ENCODE data around the gene CDC42BPA.
"Not testable (repeated sequence)": the region's sequence is repeated elsewhere in the genome, so short reads cannot be mapped to it uniquely, and the experiment has no call there.

Gene CDC42BPA, protein sequence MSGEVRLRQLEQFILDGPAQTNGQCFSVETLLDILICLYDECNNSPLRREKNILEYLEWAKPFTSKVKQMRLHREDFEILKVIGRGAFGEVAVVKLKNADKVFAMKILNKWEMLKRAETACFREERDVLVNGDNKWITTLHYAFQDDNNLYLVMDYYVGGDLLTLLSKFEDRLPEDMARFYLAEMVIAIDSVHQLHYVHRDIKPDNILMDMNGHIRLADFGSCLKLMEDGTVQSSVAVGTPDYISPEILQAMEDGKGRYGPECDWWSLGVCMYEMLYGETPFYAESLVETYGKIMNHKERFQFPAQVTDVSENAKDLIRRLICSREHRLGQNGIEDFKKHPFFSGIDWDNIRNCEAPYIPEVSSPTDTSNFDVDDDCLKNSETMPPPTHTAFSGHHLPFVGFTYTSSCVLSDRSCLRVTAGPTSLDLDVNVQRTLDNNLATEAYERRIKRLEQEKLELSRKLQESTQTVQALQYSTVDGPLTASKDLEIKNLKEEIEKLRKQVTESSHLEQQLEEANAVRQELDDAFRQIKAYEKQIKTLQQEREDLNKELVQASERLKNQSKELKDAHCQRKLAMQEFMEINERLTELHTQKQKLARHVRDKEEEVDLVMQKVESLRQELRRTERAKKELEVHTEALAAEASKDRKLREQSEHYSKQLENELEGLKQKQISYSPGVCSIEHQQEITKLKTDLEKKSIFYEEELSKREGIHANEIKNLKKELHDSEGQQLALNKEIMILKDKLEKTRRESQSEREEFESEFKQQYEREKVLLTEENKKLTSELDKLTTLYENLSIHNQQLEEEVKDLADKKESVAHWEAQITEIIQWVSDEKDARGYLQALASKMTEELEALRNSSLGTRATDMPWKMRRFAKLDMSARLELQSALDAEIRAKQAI (N-terminal part only)

DNA sequence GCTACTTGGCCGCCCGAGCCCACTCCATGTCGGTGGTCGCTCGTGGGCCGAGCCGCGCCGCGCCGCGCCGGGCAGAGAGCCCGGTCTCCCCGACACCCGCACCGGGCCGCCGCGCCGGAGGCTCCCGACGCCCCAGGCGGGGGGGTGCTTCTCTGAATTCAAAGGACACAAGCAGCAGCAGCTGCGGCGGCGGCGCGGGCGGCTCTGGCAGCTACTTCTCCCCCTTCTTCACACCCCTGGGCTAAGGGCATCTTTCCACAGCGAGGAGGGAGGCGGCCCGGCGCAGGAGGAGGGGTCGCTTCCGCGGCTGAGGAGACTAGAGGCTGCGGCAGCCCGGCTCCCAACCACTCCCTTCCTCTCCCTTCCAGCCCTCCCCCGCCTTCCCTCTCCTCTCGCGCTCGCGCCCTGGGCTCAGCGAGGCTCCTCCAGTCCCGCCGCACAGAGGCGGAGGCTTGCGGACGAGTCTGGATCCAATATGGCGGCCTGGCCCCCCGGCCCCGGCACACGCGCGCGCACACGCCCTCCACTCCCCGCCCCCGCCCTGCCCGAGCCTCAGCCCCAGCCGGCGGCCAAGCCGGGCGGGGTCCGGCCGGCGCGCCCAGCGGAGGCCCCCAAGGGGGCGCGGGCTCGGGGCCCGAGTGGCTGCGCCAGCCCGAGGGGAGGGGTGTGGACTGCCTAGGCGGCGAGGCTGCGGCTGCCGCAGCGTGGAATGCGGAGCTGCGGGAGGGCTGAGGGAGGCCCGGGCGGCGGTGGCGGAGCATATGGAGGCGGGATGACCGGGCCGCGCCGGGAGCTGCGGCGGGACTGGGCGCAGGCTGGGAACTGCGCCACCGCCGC, at the start of gene CDC42BPA:
Gene CDC42BPA (minus strand): TSS at position 477 of the 837 bp plus-strand sequence. CDS start 1,310 bp downstream, outside the sequence.
- Mint-ChIP-seq H3K27me3 (ENCODE audit: low read depth) (peaks cover 71% of the 10 kb centered on the region), H3K27ac (peak within 1 kb of the TSS; percentile 5), H3K4me1 (ENCODE audit: low read depth) (peaks cover 6% of the 10 kb centered on the region), H3K36me3 (ENCODE audit: low read depth) (no peaks in the 10 kb centered on the region), H3K4me3 (peak within 1 kb of the TSS; percentile 73), H3K9me3 (no peaks in the 10 kb centered on the region)

DNA sequence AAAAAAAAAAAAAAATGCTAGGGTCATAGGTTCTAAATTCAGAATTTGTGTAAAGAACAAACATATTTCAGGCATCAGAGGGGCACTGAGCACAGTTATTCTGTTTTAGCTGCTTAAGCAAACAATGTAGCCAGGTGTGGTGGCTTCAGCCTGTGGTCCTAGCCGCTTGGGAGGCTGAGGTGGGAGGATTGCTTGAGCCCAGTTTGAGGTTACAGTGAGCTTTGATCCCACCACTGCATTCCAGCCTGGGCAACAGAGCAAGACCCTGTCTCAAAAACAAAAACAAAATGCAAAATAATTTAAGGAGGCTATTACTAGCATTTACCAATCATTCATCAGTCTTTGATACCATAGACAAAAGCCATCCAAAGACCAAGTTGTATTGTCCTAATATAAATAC, 49.7 kb upstream of the CDC42BPA start:
- no peaks in the 10 kb centered on the region for H3K36me3 Mint-ChIP-seq (ENCODE audit: low read depth)
- H3K27me3 Mint-ChIP-seq (ENCODE audit: low read depth): peaks cover 4% of the 10 kb centered on the region
- H3K27ac Mint-ChIP-seq: no peak overlapping the region
- no peak overlapping the region for H3K4me3 Mint-ChIP-seq
- H3K9me3 Mint-ChIP-seq: no peaks in the 10 kb centered on the region
- H3K4me1 Mint-ChIP-seq (ENCODE audit: low read depth): no peaks in the 10 kb centered on the region

DNA sequence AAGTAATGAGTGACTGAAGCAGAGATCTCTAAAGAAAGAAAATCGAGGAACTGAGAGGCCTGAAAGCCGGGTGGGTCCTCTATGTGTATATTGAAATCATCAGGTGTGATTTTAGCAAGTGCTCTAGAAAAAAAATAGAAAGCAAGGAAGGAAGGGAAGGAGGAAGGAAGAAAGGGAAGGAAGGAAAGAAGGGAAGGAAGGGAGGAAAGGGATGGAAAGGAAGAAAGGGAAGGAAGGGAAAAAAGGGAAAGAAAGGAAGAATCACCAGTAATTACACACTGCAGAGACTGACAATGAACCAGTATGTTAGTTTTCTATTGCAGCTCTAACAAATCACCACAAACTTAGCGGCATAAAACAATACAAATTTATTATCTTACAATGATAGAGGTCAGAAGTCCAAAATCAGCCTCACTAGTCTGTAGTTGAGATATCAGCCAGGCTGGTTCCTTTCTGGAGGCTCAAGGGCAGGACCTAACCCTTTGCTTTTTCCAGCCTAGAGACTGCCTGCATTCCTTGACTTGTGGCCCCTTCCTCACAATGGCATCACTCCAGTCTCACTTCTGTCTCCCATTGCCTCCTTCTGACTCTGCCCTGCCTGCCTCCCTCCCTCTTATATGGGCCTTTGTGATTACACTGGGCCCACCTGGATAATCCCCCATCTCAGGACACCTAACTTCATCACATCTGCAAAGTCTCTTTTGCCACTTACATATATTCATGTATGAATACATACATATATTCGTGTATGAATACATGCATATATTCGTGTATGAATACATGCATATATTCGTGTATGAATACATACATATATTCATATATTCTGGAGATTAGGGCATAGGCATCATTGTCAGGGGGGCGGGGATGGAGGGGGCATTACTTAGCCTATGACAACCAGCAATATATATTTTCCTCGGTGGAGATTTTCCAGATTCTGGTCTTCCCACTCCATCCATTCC, 47.5 kb upstream of the CDC42BPA start:
- H3K27me3 Mint-ChIP-seq (ENCODE audit: low read depth): no peaks in the 10 kb centered on the region
- no peak overlapping the region for H3K4me3 Mint-ChIP-seq
- no peaks in the 10 kb centered on the region for H3K4me1 Mint-ChIP-seq (ENCODE audit: low read depth)
- H3K9me3 Mint-ChIP-seq: no peaks in the 10 kb centered on the region
- no peak overlapping the region for H3K27ac Mint-ChIP-seq
- no peaks in the 10 kb centered on the region for H3K36me3 Mint-ChIP-seq (ENCODE audit: low read depth)

GRCh38 chr1:227364657-227365056, 46.4 kb upstream of the CDC42BPA start:
- Mint-ChIP-seq H3K9me3 (no peaks in the 10 kb centered on the region), H3K36me3 (ENCODE audit: low read depth) (no peaks in the 10 kb centered on the region), H3K27ac (no peak overlapping the region), H3K4me3 (no peak overlapping the region), H3K4me1 (ENCODE audit: low read depth) (no peaks in the 10 kb centered on the region), H3K27me3 (ENCODE audit: low read depth) (no peaks in the 10 kb centered on the region)

GRCh38 chr1:227363825-227364224, 45.5 kb upstream of the CDC42BPA start:
- no peaks in the 10 kb centered on the region for H3K27me3 Mint-ChIP-seq (ENCODE audit: low read depth)
- no peak overlapping the region for H3K27ac Mint-ChIP-seq
- no peaks in the 10 kb centered on the region for H3K4me1 Mint-ChIP-seq (ENCODE audit: low read depth)
- no peak overlapping the region for H3K4me3 Mint-ChIP-seq
- H3K36me3 Mint-ChIP-seq (ENCODE audit: low read depth): no peaks in the 10 kb centered on the region
- no peaks in the 10 kb centered on the region for H3K9me3 Mint-ChIP-seq

DNA sequence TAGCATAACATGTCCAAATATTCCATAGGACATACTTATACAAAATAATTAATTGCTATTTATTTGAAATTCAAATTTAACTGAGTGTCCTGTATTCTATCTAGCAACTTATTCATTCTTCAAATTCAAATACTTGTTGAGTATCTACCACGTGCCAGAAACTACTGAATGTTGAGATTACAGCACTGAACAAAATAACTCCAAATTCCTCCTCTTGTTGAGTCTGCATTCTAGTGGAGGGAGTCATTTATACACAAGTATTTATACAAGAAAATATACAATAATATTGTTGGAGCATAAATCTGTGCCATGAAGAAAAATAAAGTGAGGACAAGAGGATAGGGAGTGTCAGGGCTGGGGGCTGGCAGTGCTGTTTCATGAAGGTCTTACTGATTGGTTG, 43.7 kb upstream of the CDC42BPA start:
- Mint-ChIP-seq H3K4me1 (ENCODE audit: low read depth) (no peaks in the 10 kb centered on the region), H3K36me3 (ENCODE audit: low read depth) (no peaks in the 10 kb centered on the region), H3K27me3 (ENCODE audit: low read depth) (no peaks in the 10 kb centered on the region), H3K27ac (no peak overlapping the region), H3K4me3 (no peak overlapping the region), H3K9me3 (no peaks in the 10 kb centered on the region)

GRCh38 chr1:227357927-227358302, 39.6 kb upstream of the CDC42BPA start:
- Mint-ChIP-seq H3K9me3 (no peaks in the 10 kb centered on the region), H3K4me1 (ENCODE audit: low read depth) (no peaks in the 10 kb centered on the region), H3K27me3 (ENCODE audit: low read depth) (no peaks in the 10 kb centered on the region), H3K4me3 (no peak overlapping the region), H3K27ac (no peak overlapping the region), H3K36me3 (ENCODE audit: low read depth) (no peaks in the 10 kb centered on the region)

GRCh38 chr1:227357171-227357926, 39.1 kb upstream of the CDC42BPA start:
- no peaks in the 10 kb centered on the region for H3K27me3 Mint-ChIP-seq (ENCODE audit: low read depth)
- no peaks in the 10 kb centered on the region for H3K9me3 Mint-ChIP-seq
- H3K27ac Mint-ChIP-seq: no peak overlapping the region
- no peaks in the 10 kb centered on the region for H3K4me1 Mint-ChIP-seq (ENCODE audit: low read depth)
- no peaks in the 10 kb centered on the region for H3K36me3 Mint-ChIP-seq (ENCODE audit: low read depth)
- no peak overlapping the region for H3K4me3 Mint-ChIP-seq

- Mint-ChIP-seq H3K4me1 (ENCODE audit: low read depth) (no peaks in the 10 kb centered on the region), H3K9me3 (no peaks in the 10 kb centered on the region), H3K27me3 (ENCODE audit: low read depth) (no peaks in the 10 kb centered on the region), H3K27ac (no peak overlapping the region), H3K36me3 (ENCODE audit: low read depth) (no peaks in the 10 kb centered on the region), H3K4me3 (no peak overlapping the region)
These were observed 38.4 kb upstream of the CDC42BPA start for GRCh38 chr1:227356620-227357146.

GRCh38 chr1:227355542-227356245, 37.4 kb upstream of the CDC42BPA start:
- no peaks in the 10 kb centered on the region for H3K4me1 Mint-ChIP-seq (ENCODE audit: low read depth)
- no peak overlapping the region for H3K27ac Mint-ChIP-seq
- H3K36me3 Mint-ChIP-seq (ENCODE audit: low read depth): no peaks in the 10 kb centered on the region
- H3K4me3 Mint-ChIP-seq: no peak overlapping the region
- H3K27me3 Mint-ChIP-seq (ENCODE audit: low read depth): no peaks in the 10 kb centered on the region
- no peaks in the 10 kb centered on the region for H3K9me3 Mint-ChIP-seq

DNA sequence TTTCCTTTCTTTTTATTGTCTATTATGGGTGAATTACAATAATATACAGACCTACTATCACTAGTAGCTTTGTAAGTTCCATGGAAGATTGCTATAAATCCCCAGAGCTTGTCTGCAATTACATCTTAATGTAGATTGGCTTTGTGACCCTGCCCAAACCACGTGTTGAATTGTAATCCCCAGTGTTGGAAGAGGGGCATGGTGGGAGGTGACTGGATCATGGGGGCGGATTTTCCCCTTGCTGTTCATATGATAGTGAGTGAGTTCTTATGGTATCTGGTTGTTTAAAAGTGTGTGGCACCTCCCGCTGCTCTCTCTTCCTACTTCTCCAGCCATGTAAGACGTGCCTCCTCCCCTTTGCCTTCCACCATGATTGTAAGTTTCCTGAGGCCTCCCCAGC, 34.9 kb upstream of the CDC42BPA start:
- H3K4me3 Mint-ChIP-seq: no peak overlapping the region

DNA sequence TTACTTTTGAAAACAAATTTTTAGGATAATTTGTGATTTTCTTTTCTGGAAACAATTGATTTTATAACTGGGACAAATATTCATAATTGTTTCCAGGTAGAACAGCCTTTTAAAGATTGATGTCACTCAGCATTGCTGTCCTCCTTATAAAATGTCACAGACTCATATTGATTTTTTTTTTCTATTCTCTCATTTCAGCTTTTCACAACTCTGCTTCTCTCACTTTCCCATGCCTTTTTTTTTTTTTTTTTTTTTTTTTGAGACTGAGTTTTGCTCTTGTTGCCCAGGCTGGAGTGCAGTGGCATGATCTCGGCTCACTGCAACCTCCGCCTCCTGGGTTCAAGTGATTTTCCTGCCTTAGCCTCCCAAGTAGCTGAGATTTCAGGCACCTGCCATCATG, 33.9 kb upstream of the CDC42BPA start:
- H3K27me3 Mint-ChIP-seq (ENCODE audit: low read depth): not testable (repeated sequence)

More for the DNA sequence above, 34.9 kb upstream of the CDC42BPA start:
- Mint-ChIP-seq H3K9me3 (no peaks in the 10 kb centered on the region), H3K27me3 (ENCODE audit: low read depth) (no peaks in the 10 kb centered on the region), H3K27ac (no peak overlapping the region), H3K4me1 (ENCODE audit: low read depth) (no peaks in the 10 kb centered on the region), H3K36me3 (ENCODE audit: low read depth) (no peaks in the 10 kb centered on the region)

More for the DNA sequence above, 33.9 kb upstream of the CDC42BPA start:
- not testable (repeated sequence) for H3K4me1 Mint-ChIP-seq (ENCODE audit: low read depth); H3K36me3 Mint-ChIP-seq (ENCODE audit: low read depth); H3K9me3 Mint-ChIP-seq; H3K27ac Mint-ChIP-seq; H3K4me3 Mint-ChIP-seq
